NCI-H345 treated with DMSO at 0.1 percent for 48 hours (cell line): ENCODE data around the gene FUCA2.
A peak's percentile ranks its signal among the peaks of the same experiment; 100 is the strongest.

Experiments
- DNase-seq: peaks from one replicate; lab custom pipeline; 2025; ENCODE audit not compliant: unreplicated experiment; lab: John Stamatoyannopoulos, UW

Gene FUCA2

DNA sequence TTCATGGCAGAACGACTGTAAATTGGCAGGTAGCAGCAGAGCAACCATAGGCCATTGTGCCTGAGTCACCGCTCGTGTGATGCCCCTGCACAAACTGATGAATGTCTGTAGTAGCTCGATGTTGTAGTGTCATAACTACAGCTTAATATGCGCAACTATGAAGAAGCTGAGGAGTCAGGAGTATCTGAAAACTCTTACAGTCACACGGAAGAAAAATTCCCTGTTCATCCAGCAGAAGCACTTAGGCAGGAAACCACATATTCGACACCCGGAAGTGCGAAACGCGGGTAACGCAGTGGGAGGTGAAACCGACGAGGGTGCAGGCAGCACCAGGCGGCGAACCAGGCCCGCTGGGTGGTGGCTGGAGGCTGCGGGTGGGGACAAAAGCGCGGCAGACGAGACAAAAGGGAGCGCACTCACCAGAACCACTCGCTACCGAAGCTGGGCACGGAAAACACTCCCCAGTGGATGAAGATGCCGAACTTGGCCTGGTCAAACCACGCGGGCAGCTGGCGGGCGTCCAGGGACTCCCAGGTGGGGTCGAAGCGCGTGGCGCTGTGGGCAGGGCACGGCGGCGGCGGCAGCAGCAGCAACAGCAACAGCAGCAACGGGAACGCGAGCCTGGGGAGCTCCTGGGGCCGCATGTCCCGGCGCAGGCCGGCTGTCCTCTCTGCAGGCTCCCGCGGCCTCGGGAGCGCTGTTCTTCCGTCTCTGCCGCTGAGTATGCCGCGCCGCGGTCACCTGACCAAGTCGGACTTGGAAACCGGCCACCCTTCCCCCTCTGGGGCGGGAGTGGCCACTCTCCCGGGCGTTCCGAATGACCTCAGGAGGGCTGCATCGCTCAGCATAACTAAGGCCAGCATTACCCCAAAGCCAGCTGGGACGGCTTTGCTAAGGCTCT is at the start of gene FUCA2:
TSS of gene FUCA2 (minus strand) at position 730 of the 901 bp plus-strand sequence. CDS start at position 644, 86 bp downstream.
- no peak for DNase-seq

GRCh38 chr6:143561105-143561704 is 49.7 kb upstream of the FUCA2 start:
- DNase-seq = no peak

DNA sequence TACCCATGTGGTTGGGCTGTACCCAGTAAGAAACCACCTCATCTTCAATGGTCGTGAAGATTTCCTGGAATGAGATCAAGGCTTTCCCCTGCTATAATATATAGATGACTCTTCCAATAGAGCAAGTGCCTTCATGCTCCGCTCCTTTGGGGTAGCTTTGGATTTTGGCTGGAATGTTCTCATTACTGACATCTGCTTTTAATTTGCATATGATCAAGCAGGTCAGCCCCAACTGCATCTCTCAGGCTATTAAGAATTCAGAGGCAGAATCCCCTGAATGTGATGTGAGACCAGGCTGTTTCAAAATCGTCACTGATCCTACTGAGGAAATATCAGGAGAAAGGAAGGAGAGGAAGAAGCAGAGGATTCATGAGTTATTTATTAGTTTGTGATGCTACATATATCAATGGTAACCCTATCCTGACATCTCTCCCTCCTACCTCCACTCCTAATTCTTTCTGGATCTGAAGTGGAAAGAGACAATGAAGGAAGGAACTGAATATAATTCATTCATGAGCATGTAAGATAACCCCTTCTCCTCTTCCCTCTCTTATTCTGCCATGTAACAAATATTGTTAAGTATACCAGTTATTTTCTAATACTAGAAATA is 47.6 kb upstream of the FUCA2 start:
- no peak for DNase-seq

DNA sequence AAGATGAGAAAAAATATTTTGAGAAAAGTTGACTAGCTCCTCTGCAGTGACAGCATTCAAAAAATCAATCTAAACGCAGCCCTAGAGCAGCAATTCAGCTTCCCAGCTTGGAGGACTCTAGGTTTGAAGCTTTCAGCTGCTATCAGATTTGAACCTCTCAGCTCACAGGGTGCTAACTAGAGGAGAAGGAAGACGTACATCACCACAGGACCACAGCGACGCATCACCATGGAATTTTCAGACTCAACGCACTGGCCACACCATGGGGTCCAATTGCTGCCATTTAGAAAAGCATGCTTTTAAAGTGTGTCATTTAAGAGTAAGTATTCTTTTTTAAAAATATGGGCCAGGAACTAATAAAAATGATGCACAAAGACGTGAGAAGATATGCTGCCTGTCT is 45.0 kb upstream of the FUCA2 start:
- DNase-seq = no peak

GRCh38 chr6:143555582-143555981 is 44.1 kb upstream of the FUCA2 start:
- no peak for DNase-seq

- DNase-seq = no peak
Measured at GRCh38 chr6:143555071-143555492, 43.6 kb upstream of the FUCA2 start.

GRCh38 chr6:143553337-143553736 is 41.8 kb upstream of the FUCA2 start:
- no peak for DNase-seq

DNA sequence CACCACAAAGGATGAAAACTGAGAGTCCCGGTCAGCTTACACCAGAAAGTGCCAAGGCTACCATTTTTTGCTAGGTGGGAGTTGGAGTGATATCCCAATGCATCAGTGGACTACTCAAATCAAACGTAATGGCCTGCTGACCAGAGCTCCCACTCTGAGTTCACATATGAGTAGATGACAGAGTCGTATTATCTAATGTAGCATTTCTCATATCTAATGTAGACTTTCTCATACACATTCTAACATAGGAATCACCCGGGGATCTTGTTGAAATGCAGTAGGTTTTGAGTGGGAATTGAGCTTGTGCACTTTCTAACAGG is 38.4 kb upstream of the FUCA2 start:
- no peak for DNase-seq

GRCh38 chr6:143549221-143549948 is 37.9 kb upstream of the FUCA2 start:
- DNase-seq = no peak

DNA sequence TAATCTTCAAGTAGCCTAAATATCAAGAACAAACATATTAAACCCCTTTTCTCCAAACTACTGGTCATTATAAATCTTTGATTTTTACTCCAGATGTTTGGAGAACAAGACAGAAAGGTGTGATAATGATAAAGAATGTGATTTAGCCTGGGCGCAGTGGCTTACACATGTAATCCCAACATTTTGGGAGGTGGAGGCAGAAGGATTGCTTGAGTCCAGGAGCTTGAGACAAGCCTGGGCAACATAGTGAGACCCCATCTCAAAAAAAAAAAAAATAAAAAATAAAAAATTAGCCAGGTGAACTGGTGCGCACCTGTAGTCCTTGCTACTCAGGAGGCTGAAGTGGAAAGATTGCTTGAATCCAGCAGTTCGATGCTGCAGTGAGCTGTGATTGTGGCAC is 35.1 kb upstream of the FUCA2 start:
- no peak for DNase-seq

GRCh38 chr6:143545976-143546547 is 34.5 kb upstream of the FUCA2 start:
- no peak for DNase-seq

DNA sequence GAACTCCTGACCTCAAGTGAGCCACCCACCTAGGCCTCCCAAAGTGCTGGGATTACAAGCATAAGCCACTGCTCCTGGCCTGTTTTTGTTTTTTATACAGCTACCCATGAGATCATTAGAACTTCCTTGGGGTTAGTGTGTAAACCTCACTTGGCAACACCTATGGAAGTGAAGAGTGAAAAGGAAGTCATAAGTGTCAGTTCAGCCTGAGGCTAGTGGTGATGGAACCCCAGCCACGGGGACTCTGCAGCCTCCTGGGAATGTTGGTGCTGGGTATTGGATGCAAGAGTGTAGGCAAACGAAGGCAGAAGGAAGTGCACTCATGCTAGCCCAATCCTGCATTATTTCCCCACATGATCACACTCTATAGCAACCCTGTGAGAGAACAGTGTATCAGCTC is 33.6 kb upstream of the FUCA2 start:
- DNase-seq = no peak

DNA sequence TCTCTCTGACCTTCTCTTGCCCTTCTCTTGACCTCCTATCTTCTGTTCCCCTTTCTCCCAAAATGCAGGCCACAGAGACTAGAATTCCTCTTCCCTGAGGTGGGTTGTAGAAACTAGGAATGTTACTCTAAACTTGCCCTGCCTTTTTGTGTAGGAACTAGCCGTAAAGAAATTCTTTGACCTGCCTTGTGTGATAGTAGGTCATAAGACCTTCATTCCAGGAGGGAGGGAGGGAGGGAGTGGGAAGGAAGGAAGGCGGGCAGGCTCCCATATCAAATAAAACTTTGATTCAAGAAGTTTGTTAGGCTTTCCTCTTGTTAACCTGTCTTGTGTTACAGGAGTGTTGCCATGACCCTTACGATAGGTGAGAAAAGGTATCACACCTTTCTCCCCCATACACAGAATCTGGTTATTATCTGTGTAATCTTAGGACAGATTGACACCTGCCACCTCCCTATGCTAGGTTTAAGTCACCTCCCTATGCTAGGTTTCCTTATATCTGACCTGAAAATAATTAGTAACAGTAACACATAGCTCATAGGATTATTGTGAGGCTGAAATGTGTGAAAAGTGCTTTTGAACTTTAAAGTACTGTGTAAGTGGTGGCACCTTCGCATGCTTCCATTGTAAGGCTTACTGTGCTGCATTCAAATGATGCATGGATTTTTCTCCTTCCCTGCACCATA is 32.6 kb upstream of the FUCA2 start:
- no peak for DNase-seq

DNA sequence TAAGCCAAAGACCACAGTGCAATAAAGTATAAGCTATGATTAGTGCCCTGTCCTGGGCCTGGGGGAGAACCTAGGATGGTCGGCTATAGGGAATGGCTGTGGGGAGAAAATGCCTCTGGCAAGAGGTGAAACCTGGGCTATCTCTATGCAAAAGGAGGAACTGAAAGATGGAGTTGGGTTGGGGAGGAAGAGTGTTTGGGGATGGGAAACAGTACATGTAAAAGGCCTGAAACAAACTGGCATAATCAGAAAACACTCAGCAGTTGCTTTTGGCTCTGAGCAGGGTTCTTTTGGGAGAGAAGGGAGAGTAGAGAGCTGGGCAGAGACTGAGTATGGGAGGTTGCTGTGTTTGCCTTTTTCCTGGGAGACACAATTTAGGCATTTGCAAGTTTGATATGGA is 31.9 kb upstream of the FUCA2 start:
- no peak for DNase-seq

DNA sequence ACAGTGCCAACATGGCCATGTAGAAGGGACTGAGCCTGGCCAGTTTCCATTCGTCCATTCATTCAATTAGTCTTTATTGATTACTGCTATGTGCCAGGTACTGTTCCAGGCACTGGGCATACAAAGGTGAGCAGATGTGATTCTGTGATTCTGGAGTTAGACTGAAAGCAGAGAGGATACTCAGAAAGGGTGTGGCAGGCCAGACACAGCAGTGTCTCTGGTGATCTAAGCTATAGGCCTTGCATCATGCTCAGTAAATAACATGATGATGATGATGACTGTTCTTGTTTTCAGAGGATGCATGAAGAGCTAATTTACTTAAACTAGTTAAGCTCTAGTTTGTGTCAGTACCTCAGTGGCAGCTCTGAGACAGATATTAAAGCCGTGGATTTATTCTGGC is 31.4 kb upstream of the FUCA2 start:
- DNase-seq = no peak

GRCh38 chr6:143540192-143540591 is 28.7 kb upstream of the FUCA2 start:
- no peak for DNase-seq

DNA sequence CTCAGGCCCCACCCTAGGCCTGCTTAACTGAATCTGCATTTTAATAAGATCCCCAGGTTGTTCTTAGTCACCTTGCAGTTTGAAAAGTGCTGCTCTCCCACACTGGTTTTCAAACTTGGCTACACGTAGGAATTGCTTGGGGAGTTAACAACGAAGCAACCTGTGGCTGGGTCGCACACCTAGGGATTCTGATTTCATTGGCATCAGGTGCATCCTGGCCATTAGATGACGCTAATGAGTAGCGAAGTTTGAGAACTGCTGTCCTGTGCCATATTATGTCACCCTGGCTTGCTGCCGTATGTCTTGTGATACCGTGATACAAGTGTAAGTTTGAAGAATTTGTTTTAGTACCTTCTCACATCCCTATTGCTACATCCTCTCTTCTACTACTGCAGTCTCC is 28.2 kb upstream of the FUCA2 start:
- no peak for DNase-seq

- no peak for DNase-seq
Measured at GRCh38 chr6:143539106-143539505, 27.6 kb upstream of the FUCA2 start.

DNA sequence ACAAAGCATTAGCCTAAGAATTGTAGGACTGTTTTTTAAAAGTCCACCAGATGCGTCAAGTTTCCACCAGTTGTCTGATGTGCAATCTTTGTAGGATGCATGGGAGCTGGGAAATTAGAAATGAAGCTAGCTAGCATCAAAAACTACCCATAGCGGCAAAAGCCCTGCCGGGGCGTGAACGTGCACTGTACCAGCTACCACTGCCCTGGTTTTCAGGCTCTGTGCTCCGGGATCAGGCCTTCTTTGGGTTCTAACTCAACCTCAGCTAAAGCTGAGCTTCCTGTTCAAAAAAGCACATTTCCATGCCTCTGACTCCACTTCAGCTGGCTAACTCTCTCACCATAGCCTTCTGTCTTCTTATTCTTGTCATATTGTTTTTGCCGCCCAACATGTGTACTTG is 26.9 kb upstream of the FUCA2 start:
- no peak for DNase-seq

DNA sequence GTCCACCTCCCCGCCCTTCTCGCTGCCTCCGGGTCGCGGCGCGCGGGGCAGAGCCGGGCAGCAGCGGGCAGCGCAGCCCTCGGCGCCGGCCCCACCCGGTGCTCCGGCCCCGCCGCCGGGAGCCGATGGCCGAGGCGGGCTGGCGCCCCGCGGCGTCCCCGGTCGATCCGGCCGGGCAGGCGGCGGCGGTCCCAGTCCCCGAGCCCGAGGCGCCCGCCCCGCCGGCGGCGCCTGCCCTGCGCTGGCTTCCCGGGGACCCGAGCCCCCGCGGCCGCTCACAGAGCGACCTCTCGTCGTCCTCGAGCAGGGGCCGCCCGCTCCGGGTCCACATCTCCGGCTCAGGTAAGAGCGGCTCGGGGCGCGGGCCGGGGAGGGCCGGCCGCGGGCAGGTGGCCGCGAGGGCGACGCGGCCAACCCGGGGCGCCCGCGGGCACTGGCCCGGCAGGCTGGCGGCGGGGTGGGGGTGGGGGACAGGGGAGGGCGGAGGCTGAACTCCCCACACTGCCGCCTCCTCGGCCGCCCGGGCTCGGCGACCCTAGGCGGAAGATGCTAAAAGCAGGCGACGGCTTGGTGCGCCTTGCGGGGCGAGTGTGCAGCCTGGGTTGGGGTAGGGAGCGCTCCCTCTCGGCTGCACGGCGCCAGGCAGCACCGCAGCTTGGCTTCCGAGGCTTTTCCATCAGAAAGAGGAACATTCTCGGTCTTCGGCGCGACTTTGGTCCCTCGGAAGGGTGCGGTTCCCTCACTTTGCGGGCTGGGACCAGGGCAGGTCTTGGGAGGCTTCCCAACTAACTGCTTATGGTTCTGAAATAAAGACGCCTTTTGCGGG is 25.6 kb upstream of the FUCA2 start:
- peak; percentile 27 for DNase-seq
